Tibial nerve (tissue), 4 donors: ENCODE data around the gene ENO1.

ENCODE experiments used
- EP300 ChIP-seq, 2 donors: sonication (generic); formaldehyde crosslinking; IDR thresholded peaks; one replicate each; pipeline ENCODE4 v1.6.1; 2017; ENCODE audit warnings: antibody characterized with exemption in 2 of 2, mild to moderate bottlenecking in 1 of 2
- POLR2A ChIP-seq, 2 donors: fragments of 450-650 bp; IDR thresholded peaks; one replicate each; pipeline ENCODE4 v1.6.1; 2017; ENCODE audit warnings: antibody characterized with exemption in 2 of 2, mild to moderate bottlenecking in 2 of 2, moderate library complexity in 2 of 2
- TF ChIP-seq, protein P1 (sequence below), 5 experiments: fragments of 200-600 bp in 3 of 5; fragments of 450-650 bp in 2 of 5; sonication (generic) in 3 of 5; IDR thresholded peaks; one replicate each; pipeline ENCODE4 v1.5.1; 2016 to 2019; ENCODE audit warnings: antibody characterized with exemption in 5 of 5, mild to moderate bottlenecking in 3 of 5, moderate library complexity in 2 of 5

DNA sequence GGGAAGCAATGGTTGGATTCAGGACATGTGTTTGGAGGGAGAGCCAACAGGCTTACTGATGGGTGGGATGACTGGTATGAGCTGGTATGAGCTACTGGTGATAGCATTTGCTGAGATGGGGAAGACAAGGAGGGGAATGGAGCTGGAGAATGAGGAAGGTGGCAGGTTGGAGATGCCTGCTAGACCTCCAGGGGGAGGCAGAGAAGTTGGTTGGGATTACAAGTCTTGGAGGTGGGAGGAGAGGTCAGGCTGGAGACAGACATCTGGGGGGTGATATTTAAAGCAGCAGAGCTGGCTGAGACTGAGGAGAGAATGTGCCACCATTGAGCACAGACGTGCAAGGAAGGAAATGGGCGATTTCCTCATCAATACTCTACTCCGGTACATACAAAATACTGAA is 31.8 kb upstream of the ENO1 start:
- TF ChIP-seq POLR2A (IDR thresholded peaks at IDR 0.05) = no peak
- TF ChIP-seq, protein P1, sequence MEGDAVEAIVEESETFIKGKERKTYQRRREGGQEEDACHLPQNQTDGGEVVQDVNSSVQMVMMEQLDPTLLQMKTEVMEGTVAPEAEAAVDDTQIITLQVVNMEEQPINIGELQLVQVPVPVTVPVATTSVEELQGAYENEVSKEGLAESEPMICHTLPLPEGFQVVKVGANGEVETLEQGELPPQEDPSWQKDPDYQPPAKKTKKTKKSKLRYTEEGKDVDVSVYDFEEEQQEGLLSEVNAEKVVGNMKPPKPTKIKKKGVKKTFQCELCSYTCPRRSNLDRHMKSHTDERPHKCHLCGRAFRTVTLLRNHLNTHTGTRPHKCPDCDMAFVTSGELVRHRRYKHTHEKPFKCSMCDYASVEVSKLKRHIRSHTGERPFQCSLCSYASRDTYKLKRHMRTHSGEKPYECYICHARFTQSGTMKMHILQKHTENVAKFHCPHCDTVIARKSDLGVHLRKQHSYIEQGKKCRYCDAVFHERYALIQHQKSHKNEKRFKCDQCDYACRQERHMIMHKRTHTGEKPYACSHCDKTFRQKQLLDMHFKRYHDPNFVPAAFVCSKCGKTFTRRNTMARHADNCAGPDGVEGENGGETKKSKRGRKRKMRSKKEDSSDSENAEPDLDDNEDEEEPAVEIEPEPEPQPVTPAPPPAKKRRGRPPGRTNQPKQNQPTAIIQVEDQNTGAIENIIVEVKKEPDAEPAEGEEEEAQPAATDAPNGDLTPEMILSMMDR (IDR thresholded peaks at IDR 0.05) = no peak
- TF ChIP-seq EP300 (IDR thresholded peaks at IDR 0.05) = no peak
